HTERT RPE-1 (cell line): ENCODE measurements around the gene SLC25A36.
"Not testable (repeated sequence)": the region's sequence is repeated elsewhere in the genome, so short reads cannot be mapped to it uniquely, and the experiment has no call there.

Source experiments
- in situ Hi-C: fragments of 300-500 bp; cut with MboI; formaldehyde crosslinking; loops from 4 replicates; pipeline ENCODE4 v1.14.3; 2020; ENCODE audit warnings: low sequenced_read_pairs

Gene SLC25A36

GRCh38 chr3:140987792-140988191 lies 46.2 kb downstream of the SLC25A36 start:
- in situ Hi-C loops = not testable (repeated sequence)

GRCh38 chr3:140994316-140994715 lies 52.7 kb downstream of the SLC25A36 start:
- in situ Hi-C loops = no loop called here

- in situ Hi-C loops = not testable (repeated sequence)
Observed at GRCh38 chr3:140994861-140995260, 53.2 kb downstream of the SLC25A36 start.

- in situ Hi-C loops = no loop called here
Observed at GRCh38 chr3:140995881-140996280, 54.2 kb downstream of the SLC25A36 start.

GRCh38 chr3:141000027-141000663 lies 58.5 kb downstream of the SLC25A36 start:
- in situ Hi-C loops = no loop called here

- in situ Hi-C loops = no loop called here
Observed at GRCh38 chr3:141000686-141001085, 59.0 kb downstream of the SLC25A36 start.

- in situ Hi-C loops = no loop called here
Observed at GRCh38 chr3:141006344-141006743, 64.7 kb downstream of the SLC25A36 start.

GRCh38 chr3:141009496-141009895 lies 67.9 kb downstream of the SLC25A36 start:
- in situ Hi-C loops = no loop called here

GRCh38 chr3:141011232-141011996 lies 69.8 kb downstream of the SLC25A36 start:
- in situ Hi-C loops = no loop called here

GRCh38 chr3:141011997-141012262 lies 70.3 kb downstream of the SLC25A36 start:
- in situ Hi-C loops = no loop called here

GRCh38 chr3:141012571-141012970 lies 70.9 kb downstream of the SLC25A36 start:
- in situ Hi-C loops = no loop called here

GRCh38 chr3:141015481-141015880 lies 73.8 kb downstream of the SLC25A36 start:
- in situ Hi-C loops = no loop called here

- in situ Hi-C loops = not testable (repeated sequence)
Observed at GRCh38 chr3:141017366-141018322, 76.0 kb downstream of the SLC25A36 start.

- in situ Hi-C loops = no loop called here
Observed at GRCh38 chr3:141019244-141019643, 77.6 kb downstream of the SLC25A36 start.

- in situ Hi-C loops = no loop called here
Observed at GRCh38 chr3:141020143-141020830, 78.7 kb downstream of the SLC25A36 start.

GRCh38 chr3:141021261-141021660 lies 79.6 kb downstream of the SLC25A36 start:
- in situ Hi-C loops = no loop called here
